Stimulated activated CD4-positive, alpha-beta T cell treated with anti-CD3 and anti-CD28 coated beads, Interleukin-15, amount 100 ng/mL, for 24 hours (primary cell): ENCODE measurements around the gene PLXNA3.
"Not testable (repeated sequence)": the region's sequence is repeated elsewhere in the genome, so short reads cannot be mapped to it uniquely, and the experiment has no call there.

Experiments used
- DNase-seq: peaks from one replicate; pipeline ENCODE4 v3.0.0-alpha.2; 2020

The PLXNA3 gene

DNA sequence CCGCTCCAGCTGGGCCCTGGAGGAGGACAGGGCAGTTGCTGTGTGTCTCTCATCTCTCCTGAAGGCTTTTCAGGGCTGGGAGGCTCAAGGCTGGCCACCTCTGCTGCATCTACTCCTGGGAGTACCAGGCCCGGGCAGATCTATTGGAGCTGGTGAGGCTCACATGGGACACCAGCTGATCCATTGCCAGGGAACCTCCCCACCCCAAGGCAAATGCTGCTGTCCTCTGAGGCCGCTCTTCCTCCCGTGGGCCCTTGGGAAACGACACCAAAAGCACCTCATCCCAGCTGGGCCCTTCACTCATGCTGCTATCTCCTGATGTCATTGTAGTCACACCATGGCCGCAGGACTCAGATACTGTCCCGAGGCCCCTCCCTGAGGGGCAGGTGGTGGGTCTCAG lies 24.7 kb downstream of the PLXNA3 start:
- DNase-seq: no peak

GRCh38 chrX:154483325-154483724 lies 25.2 kb downstream of the PLXNA3 start:
- DNase-seq: no peak

DNA sequence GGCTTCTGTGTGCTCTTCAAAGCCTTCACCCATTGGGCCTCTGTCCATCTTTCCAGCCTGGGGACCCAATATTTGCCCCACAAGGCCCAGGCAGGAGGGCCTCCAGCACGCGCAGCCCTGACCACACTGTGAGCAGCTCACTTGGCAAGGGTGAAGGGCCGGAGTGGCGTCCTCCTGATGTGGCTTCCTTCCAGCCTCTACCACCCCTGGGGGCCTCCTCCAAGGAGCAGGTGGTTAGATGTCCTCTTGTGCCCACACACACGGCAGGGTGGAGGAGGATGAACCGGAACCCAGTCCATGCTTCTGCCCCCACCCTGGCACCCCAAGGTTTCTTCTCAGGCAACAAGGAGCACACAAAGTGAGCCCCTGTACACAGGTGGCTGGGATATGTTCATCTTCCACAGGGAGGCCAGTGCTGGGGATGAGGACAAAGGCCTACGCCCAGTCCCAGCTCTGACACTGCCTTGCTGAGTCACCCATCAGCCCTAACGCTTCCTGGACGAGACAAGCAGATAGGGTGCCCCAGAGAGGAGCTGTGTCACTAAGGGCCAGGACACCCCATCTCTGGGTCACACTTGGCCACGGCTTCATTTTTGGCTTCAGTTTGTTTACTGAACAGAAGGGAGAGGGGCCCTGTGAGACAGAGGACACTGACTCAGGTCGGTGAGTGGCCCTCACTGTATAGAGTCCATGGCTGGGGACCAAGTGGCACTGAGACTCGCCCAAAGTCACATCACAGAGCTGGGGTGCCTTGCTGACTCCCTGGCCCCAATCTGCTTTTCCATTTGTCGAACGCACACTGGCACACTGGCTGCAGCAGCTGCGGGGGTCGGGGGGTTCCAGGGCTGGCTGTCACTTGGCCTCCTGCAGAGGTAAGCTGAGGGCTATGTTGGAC lies 26.4 kb downstream of the PLXNA3 start:
- DNase-seq: no peak

- no peak for DNase-seq
These were observed 27.3 kb downstream of the PLXNA3 start for GRCh38 chrX:154485150-154486051.

DNA sequence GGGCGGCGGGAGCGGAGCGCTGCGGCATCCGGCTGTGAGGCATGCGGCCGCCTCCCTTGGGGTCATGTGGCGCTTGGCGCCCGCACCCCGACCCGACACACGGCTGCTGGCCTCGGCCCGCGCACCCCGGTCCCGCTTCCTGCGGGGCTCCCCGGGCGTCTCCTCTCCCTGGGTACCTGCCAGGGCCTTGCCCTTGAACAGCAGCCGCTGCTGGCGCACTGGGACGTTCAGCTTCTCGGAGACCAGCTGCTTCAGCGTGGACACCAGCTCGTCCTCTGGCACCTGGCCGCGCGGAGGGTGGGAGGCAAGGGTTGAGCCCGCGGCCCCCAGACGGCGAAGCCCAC lies 27.9 kb downstream of the PLXNA3 start:
- DNase-seq: peak; percentile 44

DNA sequence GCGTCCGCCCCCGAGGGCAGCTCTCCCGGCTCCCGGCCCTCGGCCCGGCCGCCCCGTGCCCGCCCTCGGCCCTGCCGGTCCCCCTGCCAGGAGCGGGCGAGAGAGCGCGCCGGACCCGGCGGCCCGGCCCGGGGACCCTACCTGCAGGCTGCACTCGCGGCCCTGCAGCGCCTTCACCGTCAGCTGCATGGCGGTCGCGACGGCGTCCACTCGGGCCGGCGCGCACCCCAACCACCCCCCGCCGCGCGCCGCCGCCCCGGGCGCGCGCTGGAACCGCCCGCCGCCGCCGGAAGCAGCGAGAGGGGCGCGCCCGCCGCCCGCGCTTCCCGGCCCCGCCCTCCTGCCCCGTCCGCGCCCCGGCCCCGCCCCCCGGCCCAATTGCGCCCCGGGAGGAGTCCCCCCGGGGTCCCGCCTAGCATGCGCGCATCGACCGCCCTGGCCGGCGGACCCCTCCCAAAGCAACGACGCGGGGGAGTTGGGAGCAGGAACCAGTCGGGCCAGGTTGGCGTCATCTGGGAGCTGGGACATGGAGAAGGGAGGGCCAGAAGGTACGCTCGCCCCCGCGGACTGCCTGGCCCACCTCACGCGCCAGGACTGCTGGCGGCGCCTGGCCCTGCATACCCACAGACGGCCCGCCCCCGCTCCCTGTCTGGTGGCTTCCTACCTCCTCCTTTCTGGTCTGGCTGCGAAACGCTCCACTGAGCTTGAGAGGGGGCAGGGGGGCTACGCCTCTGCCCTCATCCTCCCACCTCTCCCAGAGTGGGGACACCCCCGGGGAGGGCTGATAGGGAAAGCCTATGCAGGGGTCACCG lies 28.5 kb downstream of the PLXNA3 start, which contains the start of gene UBL4A:
TSS of gene UBL4A (minus strand) at position 220 of the 812 bp plus-strand sequence. CDS start at position 189, 31 bp downstream.
- DNase-seq: peak; percentile 69

DNA sequence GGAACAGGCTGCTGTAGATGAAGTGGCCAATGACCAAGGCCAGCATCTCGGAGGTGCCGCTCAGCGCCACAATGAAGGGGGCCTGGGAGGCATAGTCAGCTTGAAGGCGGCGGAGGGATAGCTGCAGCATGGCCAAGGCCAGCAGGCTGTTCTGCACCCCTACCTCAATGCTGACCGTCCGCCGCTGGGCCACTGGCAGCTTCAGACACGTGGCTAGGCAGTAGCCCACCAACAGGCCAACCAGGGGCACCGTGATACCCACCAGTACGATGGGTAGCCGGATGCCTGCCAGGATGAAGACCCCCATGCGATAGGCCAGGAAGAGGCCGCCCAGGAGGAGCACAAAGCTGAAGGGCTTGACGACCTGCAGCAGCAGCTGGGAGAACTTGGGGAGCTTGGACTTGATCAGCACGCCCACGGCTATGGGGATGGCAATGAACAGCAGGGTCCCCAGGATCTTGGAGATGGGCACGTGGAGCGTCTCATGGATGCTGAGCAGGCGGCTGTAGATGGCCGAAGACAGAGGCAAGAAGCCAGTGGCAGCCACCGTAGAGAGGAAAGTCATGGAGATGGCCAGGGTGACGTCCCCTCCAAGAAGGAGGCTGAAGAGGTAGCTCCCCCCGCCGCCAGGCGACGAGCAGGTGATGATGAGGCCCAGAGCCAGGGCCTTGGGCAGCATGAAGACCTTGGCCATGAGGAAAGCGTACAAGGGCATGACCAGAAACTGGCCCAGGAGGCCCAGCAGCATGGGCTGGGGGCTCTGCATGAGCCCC lies 29.6 kb downstream of the PLXNA3 start:
- DNase-seq: no peak

- no peak for DNase-seq
These were observed 30.4 kb downstream of the PLXNA3 start for GRCh38 chrX:154488336-154489075.

- DNase-seq: no peak
These were observed 31.1 kb downstream of the PLXNA3 start for GRCh38 chrX:154489182-154489581.

DNA sequence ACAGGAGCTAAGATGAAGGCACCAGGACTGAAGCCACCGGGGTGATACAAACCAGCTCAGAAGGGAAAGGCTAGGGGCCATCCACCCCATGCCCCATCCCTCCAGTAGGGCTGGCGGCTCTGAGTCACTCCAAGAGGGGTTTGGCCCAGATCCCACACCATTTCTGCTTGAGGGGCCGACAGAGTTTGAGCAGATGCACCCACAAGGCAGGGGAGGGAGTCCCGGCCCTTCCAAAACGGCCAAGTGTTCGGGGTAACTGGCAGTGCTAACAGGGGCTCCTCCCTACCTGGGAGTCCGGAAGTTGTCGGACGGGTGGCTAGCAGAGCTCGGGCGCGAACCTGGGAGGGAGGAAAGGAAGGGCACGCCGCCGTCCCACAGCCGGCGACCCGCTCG lies 31.9 kb downstream of the PLXNA3 start:
- DNase-seq: peak; percentile 48

DNA sequence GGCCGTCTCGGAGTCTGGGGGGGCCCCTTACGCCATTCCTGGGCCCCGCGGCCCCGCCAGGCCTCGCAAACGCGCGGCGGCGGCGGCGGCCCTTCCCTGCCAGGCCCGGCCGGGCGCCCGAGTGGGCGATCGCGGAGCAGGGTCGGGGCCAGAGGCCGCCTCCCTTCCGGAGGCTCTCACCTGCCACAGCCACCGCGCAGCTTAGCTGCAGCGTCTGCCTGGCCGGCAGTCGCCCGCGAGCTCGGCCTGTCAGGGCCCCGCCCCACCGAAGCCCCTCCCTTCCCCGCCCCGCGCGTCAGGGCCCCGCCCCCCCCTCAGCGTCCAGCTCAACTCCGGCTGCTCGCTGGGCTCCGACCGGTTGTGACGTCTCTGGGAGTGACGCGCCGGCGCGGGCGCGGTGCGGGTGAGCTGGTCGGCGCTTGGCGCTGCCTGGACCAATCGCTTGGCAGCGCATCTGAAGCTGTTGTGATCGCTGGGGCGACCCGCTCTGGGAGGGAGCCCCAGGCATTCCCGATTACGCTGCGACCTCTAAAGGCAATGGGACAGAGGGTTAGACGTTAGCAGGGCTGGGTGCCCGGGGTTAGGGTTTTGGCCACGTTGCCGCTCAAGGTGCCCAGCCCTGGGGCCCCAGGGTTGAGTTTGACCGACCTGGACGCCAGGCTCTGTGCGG lies 32.5 kb downstream of the PLXNA3 start, which contains the start of gene SLC10A3:
TSS of gene SLC10A3 (minus strand) at position 216 of the 670 bp plus-strand sequence. CDS start 1,689 bp downstream, outside the sequence.
- DNase-seq: peak; percentile 90

- DNase-seq: no peak
These were observed 36.6 kb downstream of the PLXNA3 start for GRCh38 chrX:154494715-154495114.

DNA sequence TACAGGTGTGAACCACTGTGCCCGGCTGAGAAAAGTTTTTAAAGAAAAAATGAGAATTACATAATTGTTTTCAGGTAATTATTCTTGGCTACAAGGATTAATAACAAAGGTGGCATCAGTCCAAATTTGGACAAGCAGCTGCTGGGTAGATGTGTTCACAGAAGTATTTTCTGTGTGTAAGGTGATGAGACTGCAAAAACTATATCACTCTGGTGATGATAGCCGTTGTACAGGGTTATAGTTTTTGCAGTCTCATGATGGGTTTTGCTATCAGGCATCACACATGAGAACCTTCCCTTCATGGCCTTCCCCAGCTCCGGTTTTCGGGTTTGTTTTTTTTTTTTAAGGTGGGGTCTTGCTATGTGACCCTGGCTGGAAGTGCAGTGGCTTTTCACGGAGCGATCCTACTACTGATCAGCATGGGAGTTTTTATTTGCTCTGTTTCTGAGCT lies 37.4 kb downstream of the PLXNA3 start:
- DNase-seq: no peak

DNA sequence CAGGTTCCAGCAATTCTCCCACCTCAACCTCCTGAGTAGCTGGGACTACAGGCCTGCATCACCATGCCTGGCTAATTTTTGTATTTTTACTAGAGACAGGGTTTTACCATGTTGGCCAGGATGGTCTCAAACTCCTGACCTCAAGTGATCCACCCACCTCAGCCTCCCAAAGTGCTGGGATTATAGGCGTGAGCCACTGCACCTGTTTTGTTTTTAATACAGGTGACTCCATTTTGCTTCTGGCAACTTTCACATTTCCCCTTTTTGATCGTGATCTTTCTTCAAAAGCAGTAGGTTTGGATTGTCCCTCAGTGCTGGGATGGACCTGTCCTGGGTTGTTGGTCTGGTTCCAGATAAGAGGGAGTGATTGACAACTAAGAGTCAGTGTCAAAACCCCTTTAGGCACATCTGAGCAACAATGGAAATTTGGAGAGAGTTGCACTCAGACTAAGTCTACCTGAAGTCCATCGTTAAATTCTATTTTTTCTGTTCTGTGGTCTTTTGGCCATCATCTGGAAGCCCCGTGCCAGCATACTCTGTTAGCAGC lies 38.6 kb downstream of the PLXNA3 start:
- DNase-seq: not testable (repeated sequence)

GRCh38 chrX:154501423-154501822 lies 43.3 kb downstream of the PLXNA3 start:
- DNase-seq: not testable (repeated sequence)

DNA sequence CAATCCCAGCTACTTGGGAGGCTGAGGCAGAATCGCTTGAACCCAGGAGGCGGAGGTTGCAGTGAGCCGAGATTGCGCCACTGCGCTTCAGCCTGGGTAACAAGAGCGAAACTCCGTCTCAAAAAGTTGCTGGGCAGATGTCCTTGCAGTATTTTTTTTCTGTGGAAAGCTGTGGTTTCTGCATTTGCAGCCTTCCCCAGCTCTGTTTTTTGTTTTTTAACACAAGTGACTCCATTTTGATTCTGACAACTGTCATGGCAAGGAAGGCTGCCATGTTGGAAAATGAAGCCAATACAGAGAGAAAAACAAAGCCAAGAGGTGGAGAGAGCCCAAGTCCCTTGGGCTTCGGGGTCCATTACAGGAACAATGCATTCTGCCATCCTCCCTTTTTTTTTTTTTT lies 44.0 kb downstream of the PLXNA3 start:
- DNase-seq: no peak

GRCh38 chrX:154502989-154503388 lies 44.9 kb downstream of the PLXNA3 start:
- DNase-seq: no peak

DNA sequence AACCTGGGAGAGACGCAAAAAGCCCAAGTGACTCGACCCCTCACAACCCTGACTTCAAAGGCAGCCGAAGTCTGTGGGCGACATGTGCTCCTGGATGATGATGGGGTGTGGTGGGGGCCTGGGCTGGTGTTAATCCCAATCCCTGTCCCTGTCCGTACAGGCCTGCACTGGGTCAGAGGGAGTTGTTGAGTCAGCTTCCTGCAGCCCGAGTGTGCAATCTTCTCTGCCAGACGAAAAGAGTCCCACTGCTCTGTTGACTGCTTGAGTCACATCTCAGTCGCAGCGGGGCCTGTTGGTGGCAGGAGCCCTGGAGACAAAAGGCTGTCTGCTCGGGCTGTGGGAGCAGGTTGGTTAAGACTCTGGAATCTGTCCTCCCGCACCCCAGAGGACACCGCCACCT lies 47.7 kb downstream of the PLXNA3 start:
- DNase-seq: no peak

DNA sequence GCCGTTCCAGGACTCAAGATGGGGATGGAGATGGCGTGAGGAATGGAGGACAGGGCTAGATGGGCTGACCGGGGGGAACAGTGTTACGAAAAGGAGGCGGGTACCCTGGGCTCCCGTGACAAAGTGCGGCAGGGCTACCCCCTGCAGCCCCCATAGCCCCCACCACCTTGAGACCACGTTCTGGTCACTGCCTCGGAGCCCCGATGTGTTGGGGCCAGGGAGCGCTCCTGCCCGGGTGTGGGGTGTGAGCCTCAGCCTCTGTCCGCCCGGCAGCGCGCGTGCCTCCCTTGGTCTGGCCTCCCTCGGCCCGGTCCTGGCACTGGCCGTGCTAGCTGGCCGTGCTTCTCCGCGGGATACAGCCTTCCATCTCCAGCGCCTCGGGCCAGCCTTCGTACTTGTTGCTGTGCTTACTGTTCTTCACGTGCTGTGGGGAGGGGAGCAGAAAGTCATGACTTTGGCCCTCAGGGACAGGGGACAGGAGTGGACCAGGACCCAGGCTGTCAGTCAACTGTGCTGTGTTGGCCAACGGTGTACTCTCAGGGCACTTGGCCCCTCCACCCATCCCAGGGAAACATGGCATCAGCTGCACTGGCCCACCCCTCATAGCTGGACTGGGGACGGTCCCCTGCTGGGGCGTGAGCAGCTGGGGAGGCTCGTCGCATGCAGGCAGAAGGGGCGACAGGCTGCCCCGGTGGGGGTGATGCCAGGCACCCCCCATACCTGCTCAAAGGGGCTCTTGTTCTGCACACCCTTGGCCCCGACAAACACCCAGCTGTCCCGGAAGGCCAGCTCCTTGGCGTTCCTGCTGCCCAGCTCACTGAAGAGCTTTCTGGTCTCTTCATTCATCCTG lies 48.6 kb downstream of the PLXNA3 start:
- DNase-seq: no peak
